GM19438 (cell line): ENCODE data around the gene FITM1.

Experiments
- ATAC-seq: cut with Tn5 transposase; IDR thresholded peaks from one replicate; pipeline ENCODE4 v1.9.1; 2021; ENCODE audit warnings: low read depth; ENCODE audit not compliant: unreplicated experiment

Gene FITM1

DNA sequence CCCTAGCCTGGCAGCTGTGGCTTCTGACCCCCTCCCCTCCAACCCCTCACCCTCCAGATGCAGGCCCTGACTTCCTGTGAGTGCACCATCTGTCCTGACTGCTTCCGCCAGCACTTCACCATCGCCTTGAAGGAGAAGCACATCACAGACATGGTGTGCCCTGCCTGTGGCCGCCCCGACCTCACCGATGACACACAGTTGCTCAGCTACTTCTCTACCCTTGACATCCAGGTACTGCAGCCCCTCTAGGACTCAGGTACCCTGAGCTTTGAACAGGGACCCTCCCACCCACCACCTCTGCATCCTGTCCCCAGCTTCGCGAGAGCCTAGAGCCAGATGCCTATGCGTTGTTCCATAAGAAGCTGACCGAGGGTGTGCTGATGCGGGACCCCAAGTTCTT lies 24.6 kb downstream of the FITM1 start:
- no peak for ATAC-seq

- ATAC-seq, result no peak
Measured at GRCh38 chr14:24156840-24157239, 26.4 kb downstream of the FITM1 start.

- ATAC-seq, result no peak
Measured at GRCh38 chr14:24157331-24157730, 26.9 kb downstream of the FITM1 start.

DNA sequence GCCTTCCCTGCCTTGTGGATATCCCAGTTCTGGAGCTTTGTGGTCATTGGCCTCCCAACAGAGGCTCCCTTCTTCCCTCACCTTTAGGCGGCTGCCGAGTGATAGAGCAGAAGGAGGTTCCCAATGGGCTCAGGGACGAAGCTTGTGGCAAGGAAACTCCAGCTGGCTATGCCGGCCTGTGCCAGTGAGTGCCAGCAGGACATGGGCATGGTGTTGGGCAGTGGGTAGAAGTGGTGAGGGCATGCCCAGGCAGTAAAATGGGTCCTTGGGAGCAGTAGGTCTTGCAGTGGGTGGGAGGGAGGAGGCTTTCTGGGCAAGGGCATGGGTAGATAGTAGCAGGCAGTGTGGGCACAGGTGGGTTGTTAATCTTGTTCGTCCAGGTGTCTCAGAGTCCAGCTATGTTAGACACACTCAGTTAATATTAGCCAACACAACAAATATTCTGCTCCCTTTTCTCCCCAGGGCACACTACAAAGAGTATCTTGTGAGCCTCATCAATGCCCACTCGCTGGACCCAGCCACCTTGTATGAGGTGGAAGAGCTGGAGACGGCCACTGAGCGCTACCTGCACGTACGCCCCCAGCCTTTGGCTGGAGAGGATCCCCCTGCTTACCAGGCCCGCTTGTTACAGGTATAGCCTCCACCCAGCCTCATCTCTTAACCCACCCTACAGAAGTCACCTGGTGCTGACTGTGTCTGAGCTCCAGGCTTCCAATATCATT lies 29.5 kb downstream of the FITM1 start:
- ATAC-seq, result no peak

GRCh38 chr14:24160499-24160849 lies 30.0 kb downstream of the FITM1 start:
- no peak for ATAC-seq

DNA sequence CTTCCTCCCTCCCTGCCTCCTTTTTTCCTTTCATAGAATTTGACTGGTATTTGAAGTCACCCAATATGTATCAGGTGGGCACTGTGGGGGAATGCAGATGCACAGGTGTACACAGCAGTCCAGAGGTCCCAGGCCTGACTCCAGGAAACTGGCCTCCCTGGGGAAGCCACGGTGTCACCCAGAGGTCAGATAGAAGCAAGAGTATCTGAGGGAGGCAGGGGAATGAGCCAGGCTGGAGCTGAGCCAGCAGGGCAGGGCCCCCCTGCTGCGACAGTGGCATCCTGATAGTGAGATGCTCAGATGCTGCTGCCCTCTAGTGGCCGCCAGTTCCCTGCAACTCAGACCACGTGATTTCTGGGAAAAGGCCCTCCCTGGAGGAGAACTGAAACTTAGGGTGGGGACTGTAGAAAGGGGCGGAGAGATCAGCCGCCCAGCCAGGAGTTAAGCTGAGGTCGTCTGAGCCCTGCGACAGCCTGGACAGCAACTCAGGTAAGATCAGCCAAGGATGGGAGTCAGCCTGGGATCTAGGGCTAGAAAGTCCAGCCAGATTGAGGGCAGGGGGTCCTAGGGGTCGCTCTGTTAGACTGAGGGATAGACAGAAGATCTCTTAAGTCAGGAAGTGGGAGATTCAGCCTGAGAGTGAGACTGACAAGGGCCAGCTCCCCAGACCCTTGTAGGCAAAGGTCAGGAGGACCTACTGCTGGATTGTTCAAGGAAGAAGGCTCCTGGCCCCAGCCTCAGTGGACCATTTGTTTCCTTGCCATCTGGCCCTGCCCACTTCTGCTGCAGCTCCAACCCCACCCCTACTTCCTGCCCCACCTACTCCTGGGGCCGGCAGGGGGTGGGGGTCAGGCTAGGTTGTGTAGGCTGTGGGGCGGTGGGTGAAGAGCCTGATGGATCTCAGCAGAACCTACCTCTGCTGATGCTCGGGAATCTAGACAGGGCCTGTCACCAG lies 30.7 kb downstream of the FITM1 start, which contains the start of gene IRF9:
Gene IRF9, plus strand, starts transcription at position 416 of the 955 bp plus-strand sequence. CDS start 880 bp downstream, outside the sequence.
- ATAC-seq, result peak; percentile 81

DNA sequence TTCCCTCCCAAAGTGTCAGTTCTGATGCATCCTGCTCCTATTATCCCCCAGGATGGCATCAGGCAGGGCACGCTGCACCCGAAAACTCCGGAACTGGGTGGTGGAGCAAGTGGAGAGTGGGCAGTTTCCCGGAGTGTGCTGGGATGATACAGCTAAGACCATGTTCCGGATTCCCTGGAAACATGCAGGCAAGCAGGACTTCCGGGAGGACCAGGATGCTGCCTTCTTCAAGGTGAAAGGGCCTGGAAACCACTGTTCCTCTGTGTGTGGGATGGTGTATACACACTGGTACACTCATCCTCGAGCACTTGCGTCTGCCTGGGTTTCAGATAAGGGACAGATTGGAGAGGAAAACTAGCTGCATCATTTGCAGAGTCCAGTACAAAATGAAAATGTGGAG lies 31.6 kb downstream of the FITM1 start:
- ATAC-seq, result no peak

GRCh38 chr14:24164518-24164991 lies 34.1 kb downstream of the FITM1 start:
- ATAC-seq, result no peak

- ATAC-seq, result no peak
Measured at GRCh38 chr14:24165785-24166184, 35.3 kb downstream of the FITM1 start.

- no peak for ATAC-seq
Measured at GRCh38 chr14:24167469-24168114, 37.1 kb downstream of the FITM1 start.

DNA sequence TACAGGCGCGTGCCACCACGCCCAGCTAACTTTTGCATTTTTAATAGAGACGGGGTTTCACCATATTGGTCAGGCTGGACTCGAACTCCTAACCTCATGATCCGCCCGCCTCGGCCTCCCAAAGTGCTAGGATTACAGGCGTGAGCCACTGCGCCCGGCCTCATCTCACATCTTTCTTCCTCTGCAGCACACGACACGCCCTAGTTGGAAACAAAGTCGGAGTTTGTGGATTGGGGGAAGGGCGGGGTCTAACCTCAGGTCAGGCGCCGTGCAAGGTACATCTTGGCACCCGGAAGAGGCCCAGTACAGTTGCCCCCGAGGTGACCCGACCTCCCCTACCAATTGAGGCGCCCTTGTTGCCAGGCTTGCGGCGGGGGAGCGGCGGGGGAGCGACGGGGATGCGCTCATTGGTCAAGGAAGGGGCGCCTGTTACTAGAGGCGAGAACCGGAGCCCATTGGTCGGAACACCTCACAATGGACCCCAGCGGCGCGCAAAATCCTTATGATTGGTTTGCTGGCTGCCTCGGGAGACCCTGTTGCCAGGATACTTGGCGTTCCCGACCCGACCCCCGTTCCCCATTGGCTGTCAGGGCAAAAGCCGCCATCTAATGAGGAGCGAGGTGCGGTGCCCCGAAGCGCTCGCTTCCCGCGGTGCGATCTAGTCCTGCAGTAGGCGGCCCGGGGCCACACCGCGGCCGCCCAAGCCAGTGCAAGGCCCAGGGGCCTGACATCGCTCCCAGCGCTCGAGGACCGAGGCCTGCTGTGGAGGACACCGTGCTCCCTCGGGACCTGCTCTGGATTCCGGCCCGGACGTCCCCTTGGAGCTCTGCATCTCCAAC lies 41.2 kb downstream of the FITM1 start, which contains the start of gene REC8:
Gene REC8, plus strand, starts transcription at position 659 of the 839 bp plus-strand sequence. CDS start 473 bp downstream, outside the sequence.
- peak; percentile 82 for ATAC-seq

DNA sequence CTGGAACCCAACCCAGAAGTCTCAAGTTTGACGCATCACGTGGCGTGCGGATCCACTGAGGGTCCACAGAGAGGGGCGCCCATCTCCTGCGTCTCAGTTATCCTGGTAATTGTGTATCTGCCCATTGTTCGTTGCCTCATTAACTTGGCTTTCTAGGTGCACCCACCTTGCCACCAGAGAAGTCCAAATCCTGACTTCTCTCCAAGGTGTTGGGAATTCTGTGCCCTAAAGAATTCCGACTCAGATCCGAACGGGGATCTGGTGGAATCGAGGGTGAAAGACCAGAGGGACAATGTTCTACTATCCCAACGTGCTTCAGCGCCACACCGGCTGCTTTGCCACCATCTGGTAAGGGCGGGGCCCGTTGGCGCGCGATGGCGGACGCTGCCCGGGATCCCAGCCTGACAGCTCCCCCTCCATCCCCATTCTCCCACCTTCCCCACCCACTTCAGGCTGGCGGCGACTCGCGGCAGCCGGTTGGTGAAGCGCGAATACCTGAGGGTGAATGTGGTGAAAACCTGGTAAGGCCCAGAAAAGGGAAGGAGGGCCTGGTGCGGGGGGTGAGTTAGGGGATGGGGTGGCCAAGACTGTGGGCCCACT lies 41.9 kb downstream of the FITM1 start:
- no peak for ATAC-seq

DNA sequence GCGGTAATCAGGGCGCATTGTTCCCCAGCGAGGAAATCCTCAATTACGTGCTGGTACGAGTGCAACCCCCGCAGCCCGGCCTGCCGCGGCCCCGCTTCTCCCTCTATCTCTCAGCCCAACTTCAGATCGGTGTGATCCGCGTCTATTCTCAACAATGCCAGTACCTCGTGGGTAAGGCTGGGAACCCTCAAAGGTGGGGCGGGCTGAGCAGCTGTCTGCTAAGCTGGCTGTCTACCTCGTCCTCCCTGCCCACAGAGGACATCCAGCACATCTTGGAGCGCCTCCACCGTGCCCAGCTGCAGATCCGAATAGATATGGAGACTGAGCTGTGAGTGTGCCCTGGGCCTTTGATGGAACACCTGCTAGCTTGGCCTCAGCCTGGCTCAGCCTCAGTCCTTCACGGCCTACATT lies 42.4 kb downstream of the FITM1 start:
- ATAC-seq, result no peak

DNA sequence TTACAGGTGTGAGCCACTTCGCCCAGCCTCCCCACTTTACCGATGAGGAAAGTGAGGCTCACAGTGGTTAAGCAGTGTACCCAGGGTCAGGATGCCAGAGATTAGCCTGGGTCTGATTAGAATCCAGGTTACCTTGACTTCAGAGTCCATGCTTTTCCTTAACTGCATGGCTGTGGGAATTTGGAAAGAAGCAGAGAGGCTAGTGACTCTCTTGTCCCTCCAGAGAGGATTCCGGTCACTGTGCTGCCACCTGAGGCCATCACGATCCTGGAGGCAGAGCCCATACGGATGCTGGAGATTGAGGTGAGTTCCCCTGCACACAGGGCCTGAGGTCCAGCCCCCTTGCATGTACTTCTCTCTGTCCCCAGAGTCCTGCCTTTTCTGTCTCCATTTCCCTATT lies 46.1 kb downstream of the FITM1 start:
- no peak for ATAC-seq

DNA sequence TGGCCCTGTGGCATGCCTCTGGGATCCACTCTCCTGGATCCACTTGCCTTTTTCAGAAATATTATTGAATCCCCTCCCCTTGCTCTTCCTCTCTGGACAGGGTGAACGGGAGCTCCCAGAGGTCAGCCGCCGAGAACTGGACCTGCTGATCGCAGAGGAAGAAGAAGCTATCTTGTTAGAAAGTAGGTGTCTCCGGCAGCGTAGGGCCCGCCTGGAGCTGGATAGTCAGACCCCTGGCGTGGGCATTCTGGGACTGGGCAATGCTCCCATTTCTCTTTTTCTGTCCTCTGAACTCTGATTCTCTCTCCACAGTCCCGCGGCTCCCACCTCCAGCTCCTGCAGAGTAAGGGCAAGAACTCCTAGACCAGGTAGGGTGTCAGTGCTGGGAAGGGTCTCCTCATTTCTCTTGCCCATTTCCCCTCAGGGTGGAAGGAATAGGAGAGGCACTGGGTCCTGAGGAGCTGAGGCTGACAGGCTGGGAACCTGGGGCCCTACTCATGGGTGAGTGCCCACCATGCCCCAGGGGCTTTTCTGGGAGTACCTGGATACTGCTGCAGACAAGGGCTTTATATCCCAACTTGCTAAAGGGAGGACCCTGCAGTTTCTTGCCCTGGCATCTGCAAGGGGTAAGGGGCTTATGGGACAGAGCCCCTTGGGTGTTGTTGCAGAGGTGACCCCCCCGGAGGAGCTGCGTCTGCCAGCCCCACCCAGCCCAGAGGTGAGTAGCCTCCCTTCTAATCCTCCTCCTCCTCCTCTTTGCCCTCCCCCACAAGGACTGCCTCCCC lies 46.8 kb downstream of the FITM1 start:
- no peak for ATAC-seq

- no peak for ATAC-seq
Measured at GRCh38 chr14:24177891-24178290, 47.4 kb downstream of the FITM1 start.

DNA sequence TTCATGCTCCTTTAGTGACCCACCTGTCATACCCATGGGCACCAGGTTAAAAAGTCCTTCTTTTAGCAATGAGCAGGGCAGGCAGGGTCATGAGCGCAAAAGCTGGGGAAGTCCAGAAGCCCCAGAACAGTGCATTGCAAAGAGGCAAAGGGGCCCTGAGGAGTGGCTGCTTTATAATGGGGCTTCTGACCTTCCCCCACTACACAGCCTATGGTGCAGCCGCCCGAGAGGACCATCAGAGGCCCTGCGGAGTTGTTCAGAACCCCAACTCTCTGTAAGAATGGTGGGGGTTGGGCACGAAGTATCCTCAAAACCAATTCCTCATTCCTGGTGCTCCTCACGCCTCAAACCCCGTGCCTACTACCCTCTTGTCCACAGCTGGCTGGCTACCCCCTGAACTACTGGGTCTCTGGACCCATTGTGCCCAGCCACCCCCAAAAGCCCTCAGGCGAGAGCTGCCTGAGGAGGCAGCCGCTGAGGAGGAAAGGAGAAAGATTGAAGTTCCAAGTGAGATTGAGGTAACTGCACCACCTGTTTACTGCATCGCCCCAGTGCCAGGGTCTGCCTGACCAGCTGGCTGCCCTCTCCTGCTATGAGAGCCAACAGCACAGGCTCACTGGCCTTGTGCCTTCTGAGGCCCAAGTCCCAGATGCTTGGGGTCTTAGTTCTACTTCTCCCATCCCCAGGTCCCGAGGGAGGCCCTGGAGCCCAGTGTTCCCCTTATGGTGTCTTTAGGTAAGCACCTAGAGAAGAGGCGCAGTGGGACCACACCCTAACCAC lies 48.1 kb downstream of the FITM1 start:
- ATAC-seq, result no peak
